Heart left ventricle (tissue), 13 donors: ENCODE data around the gene ELFN2.

Experiments used
- POLR2A ChIP-seq, 2 donors: fragments of 450-650 bp; IDR thresholded peaks; one replicate each; pipeline ENCODE4 v1.6.1; 2017; ENCODE audit warnings: antibody characterized with exemption in 2 of 2, mild to moderate bottlenecking in 2 of 2, moderate library complexity in 2 of 2
- TF ChIP-seq, protein P1 (sequence below), 12 donors: fragments of 200-600 bp; sonication (generic) in 4 of 12; IDR thresholded peaks; one replicate each; pipeline versions ENCODE4 v1.5.0 to v1.8.0; 2018 to 2022; ENCODE audit warnings: antibody characterized with exemption in 12 of 12, mild to moderate bottlenecking in 5 of 12
- donor health status: ischemic (EF 13 %, LVEDD 7.1; RV severe dilation, severe dysfunction).
- donor health status: DM: no; HTN: yes; CAD: no.
- donor health status: DM: no; HTN: no; CAD: no.
- donor health status: ischemic (EF 25% LVEDD 6.9; RV normal size, moderate dysfunction).
- donor health status: ischemic (EF 25% LVEDD 5.7; RV mildly dilated, moderate dysfunction).
- donor health status: ischemic (EF 35%, LVEDD 5.7; RV mildly dilated, moderate dysfunction).
- donor health status: nonischemic (EF 11% LVEDD 7.7; RV severe dilation, severe dysfunction).
- donor health status: DM: yes; HTN: yes; CAD: no.
- donor health status: PGD.
- donor health status: ischemic (EF 29% LVEDD 5.4; RV normal size, mild dysfunction).
- donor health status: nonischemic (EF 23%, LVEDD 6.1; RV moderate dilation, normal function).

DNA sequence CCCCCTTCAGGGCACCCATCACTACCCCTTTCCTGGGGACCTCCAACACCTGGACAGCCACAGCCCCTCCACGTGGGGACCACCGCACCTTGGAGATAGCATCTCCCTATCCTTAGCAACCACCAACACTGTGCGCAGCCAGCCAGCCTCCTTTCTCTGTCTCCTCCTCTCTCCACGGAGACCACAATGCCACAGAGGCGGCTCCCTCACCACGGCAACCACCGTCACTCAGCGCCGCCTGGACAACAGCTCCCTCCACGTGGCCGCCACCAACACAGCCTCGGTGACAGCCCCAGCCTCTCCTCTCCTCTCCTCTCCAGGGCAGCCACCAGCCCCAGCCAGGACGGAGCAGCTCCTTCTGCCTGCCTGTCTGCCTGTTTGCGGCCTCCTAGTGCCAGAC lies 10.5 kb downstream of the ELFN2 start:
- TF ChIP-seq, protein P1, sequence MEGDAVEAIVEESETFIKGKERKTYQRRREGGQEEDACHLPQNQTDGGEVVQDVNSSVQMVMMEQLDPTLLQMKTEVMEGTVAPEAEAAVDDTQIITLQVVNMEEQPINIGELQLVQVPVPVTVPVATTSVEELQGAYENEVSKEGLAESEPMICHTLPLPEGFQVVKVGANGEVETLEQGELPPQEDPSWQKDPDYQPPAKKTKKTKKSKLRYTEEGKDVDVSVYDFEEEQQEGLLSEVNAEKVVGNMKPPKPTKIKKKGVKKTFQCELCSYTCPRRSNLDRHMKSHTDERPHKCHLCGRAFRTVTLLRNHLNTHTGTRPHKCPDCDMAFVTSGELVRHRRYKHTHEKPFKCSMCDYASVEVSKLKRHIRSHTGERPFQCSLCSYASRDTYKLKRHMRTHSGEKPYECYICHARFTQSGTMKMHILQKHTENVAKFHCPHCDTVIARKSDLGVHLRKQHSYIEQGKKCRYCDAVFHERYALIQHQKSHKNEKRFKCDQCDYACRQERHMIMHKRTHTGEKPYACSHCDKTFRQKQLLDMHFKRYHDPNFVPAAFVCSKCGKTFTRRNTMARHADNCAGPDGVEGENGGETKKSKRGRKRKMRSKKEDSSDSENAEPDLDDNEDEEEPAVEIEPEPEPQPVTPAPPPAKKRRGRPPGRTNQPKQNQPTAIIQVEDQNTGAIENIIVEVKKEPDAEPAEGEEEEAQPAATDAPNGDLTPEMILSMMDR (IDR thresholded peaks at IDR 0.05), result no peak
- no peak for TF ChIP-seq POLR2A (IDR thresholded peaks at IDR 0.05)
